GM21381 (cell line): Measurements from ENCODE around the gene MAP2K3.
"Not testable (repeated sequence)": the region's sequence is repeated elsewhere in the genome, so short reads cannot be mapped to it uniquely, and the experiment has no call there.

Experiments
- ATAC-seq: cut with Tn5 transposase; IDR thresholded peaks from one replicate; pipeline ENCODE4 v1.9.1; 2021; ENCODE audit warnings: mild to moderate bottlenecking, moderate library complexity; ENCODE audit not compliant: unreplicated experiment

MAP2K3 gene

GRCh38 chr17:21349358-21350050 is 65.0 kb downstream of the MAP2K3 start:
- not testable (repeated sequence) for ATAC-seq

GRCh38 chr17:21350495-21350894 is 66.0 kb downstream of the MAP2K3 start:
- ATAC-seq = not testable (repeated sequence)

- no peak for ATAC-seq
Measured at GRCh38 chr17:21351366-21352065, 67.0 kb downstream of the MAP2K3 start.

GRCh38 chr17:21352221-21352980 is 67.9 kb downstream of the MAP2K3 start:
- ATAC-seq = no peak

- no peak for ATAC-seq
Measured at GRCh38 chr17:21352981-21353265, 68.4 kb downstream of the MAP2K3 start.

- no peak for ATAC-seq
Measured at GRCh38 chr17:21353326-21354010, 69.0 kb downstream of the MAP2K3 start.

- no peak for ATAC-seq
Measured at GRCh38 chr17:21354796-21355385, 70.4 kb downstream of the MAP2K3 start.

GRCh38 chr17:21355586-21355985 is 71.1 kb downstream of the MAP2K3 start:
- no peak for ATAC-seq

- ATAC-seq = no peak
Measured at GRCh38 chr17:21356537-21357127, 72.1 kb downstream of the MAP2K3 start.

- no peak for ATAC-seq
Measured at GRCh38 chr17:21357281-21357680, 72.8 kb downstream of the MAP2K3 start.

GRCh38 chr17:21357696-21358656 is 73.5 kb downstream of the MAP2K3 start:
- no peak for ATAC-seq

- no peak for ATAC-seq
Measured at GRCh38 chr17:21358682-21359482, 74.4 kb downstream of the MAP2K3 start.

GRCh38 chr17:21359483-21359840 is 75.0 kb downstream of the MAP2K3 start:
- no peak for ATAC-seq

- no peak for ATAC-seq
Measured at GRCh38 chr17:21360048-21360447, 75.5 kb downstream of the MAP2K3 start.

- ATAC-seq = no peak
Measured at GRCh38 chr17:21361020-21361809, 76.7 kb downstream of the MAP2K3 start.

GRCh38 chr17:21362331-21362931 is 77.9 kb downstream of the MAP2K3 start:
- no peak for ATAC-seq

- no peak for ATAC-seq
Measured at GRCh38 chr17:21363776-21364642, 79.5 kb downstream of the MAP2K3 start.
